OCI-M1 (cell line): ENCODE results near the gene ABCA2.

Experiments
- DNase-seq: peaks from one replicate; lab custom pipeline; 2025; lab: John Stamatoyannopoulos, UW

Gene ABCA2

DNA sequence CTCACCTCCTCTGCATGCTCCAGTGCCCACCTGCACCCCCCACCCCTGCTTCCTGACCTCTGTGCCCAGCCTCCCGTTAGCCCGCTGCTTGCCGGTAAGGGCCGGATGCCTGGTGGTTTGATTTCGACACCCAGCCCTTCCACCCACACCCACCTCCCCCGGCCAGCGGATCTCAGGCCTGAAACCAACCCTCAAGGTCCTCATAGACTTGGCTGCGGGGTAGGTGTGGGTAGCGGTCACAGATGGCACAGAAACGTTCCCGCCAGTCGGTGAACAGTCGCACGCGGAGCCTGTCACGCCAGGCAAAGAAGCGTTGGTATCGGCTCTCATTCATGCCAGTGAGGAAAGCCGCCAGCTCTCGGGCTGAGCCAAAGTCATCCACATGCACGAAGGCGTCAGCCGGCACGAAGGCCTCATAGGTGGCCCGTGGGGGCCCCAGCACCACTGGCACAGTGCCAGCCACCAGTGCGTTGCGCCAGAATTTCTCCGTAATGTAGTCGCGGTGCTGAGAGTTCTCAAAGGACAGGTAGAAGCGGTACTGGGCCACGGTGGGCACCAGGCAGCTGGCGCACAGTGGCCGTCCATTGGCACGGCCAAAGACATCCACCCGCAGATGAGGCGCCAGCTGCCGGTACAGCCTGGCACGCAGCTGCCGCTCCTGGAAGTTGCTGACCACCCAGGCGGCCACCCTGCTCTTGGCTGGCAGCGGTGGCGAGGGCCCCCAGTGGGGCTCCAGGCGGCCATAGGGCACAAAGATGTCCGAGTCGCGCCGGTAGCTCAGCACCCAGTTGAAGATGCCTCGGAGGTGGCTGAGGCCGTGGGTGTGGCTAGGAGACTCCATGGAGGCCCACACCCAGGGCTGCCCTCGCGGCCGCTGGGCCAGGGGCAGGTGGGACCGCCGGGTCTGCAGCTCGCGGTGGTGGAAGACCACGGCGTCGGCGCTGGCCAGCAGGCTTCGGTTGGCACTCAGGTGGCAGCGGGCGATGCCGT lies 2.8 kb upstream of the ABCA2 start:
- DNase-seq = peak; percentile 18

DNA sequence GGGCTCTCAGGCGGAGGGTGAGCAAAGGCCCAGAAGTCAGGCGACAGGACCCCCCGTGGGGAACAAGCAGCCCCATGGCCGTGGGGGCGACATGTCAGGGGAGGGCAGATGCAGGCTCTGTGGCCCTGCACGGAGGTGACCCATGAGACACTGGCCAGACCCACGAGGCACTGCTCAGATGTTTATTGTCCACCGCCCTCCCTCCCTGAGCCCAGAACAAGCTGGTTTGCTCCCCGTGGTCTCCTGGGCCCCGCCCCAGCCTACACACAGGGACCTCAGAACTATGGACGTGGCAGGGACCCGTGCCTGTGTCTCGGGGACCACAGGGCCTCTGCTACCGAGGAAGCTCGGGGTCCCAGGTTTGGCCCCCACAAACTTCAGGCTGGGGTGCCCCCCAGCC lies 2.0 kb upstream of the ABCA2 start:
- DNase-seq = no peak

DNA sequence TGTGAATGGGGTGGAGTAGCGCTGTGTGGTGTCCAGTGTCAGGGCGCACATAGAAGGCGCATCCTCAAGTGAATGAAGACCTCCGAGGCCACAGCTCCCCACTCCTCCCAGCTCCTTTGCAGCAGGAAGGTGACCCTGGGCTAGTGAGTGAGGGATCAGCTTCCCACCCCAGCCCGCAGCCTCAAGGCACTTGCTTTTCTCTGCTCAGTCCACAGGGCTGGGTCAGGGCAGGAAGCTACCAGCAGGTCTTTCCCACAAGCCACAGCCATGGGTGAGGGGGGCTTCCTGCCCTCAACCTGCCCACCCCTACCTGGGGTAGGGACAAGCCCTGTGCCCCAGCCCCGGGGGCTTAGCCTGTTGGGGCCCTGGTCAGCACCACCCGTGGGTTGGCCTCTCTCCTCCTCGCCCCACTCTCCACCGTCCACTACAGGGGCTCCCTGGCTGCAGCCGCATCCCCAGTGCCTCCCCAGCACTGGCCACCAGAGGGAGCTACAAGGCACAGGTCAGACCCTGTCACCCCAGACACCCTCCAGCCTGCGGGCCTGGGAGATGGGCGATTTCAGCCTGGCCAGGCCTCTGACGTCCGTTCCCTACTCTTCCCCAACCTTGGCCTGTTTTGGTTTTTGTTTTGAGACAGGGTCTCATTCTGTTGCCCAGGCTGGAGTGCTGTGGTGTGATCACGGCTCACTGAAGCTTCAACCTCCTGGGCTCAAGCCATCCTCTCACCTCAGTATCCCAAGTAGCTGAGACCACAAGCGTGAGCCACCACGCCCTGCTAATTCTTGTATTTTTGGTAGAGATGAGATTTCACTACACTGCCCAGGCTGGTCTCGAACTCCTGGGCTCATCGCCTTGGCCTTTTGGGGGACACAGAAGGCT lies 1.3 kb upstream of the ABCA2 start:
- peak; percentile 84 for DNase-seq

DNA sequence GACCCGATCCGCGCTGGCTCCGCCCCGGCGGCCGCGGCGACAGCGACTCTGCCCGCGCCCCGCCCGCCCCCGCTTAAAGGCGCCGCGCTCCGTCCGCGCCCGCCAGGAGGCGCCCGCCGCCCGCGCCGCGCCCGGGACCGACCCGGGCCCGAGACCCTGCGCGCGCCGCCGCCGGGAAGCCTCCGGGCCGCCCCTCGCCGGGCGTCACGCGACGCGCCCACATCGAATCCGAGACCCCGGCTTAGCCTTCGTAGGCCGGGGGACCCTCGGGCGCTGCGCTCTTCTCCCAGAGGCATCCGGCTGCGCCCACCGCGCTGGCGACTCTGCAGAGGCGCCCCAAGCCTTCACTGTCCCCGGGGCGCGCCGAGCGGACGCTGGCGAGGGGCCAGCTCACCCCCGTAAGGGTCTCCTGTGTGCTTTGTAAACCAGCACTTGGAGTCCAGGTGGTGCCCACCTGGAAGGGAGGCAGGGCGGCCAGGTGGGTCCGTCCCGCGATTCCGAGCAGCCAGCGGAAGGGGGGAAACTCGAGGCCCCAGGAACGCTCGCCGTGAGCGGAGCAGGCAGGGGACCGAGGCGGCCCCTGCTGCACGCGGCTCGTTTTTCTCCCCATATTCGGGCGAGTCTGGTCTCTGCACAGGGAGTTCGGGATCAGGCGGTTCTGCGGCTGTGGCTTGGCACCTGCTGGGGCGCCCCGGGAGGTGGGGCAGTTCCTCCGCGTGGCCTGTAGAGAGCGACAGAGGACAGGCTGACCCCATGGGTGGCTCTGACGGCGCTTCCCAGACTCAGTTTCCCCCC lies 423 bp upstream of the ABCA2 start:
- DNase-seq = peak; percentile 65

DNA sequence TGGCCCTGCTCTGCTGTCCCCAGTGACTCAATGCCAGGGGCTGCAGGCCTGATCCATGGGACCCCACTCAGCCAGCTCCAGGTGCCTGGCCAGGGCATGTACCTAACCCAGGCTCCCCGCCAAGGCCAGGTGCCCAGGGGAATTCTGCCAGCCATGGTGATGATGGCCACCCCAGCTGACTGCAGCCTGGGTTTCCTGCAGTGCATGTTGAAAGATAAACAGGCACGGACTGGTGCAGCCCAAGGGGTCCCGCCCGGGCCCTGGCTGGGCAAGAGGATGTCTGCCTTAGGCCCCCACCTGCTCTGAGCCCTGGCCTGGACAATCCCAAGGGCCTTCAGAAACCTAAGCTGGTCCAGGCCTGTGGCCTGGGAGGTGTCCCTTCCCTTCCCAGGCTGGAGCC lies 1.2 kb downstream of the ABCA2 start:
- DNase-seq = no peak

DNA sequence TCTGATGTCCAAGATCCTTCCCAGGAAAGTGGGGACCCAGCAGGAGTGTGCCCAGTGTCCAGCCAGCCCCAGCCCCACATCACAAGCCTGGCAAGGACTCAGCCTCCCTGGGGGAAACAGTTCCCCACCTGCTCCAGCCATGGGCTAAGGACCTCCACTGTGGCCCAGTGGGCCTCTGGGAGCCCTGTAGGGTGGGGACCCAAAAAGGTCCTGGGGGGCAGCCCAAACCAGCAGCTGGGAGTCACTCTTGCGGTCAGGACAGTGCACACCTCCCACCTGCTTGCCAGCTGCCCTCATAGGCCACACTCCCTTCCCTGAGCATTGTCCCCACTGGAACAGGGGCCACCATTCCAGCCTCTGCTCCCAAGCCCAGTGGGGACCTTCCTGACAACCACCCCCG lies 1.7 kb downstream of the ABCA2 start:
- DNase-seq = no peak

DNA sequence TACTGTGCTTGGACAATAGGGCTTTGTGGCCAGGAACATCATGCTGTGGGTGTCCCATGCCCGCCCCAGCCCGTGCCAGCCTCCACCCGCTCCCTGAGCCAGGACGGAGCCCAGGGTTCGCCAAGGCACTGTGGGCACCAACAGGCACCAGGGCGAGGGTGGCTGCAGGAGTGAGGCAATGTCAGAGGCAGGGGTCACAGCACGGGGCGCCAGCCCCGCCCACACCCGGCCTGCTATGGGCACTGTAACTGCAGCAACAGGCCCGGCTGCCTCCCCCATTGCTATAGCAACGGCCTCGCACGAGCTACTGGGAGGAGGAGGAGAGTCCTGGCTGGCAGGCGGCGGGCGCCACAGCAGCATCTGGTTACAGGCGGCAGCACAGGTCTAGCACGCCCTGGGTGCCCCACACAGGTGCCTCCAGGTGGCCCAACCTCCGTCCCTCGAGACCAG lies 2.5 kb downstream of the ABCA2 start:
- no peak for DNase-seq

DNA sequence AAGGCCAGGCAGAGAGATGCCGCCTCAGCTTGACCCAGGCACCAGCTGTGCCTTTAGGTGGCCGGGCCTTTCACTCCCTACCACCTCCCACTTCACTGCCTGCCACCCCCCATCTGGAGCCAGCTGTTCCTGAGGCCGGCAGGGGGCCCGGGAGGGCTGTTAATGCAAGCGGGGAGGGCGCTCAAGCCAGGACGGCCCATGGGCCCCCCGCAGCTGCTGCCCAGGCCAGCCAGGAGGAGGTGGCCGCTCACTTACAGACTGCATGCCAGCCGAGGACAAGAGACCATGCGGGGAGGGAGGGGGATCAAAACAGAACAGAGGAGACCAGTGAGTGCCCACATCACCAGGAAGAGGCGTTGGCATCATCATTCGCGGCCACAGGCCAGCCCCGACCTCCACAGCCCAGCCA lies 4.5 kb downstream of the ABCA2 start:
- no peak for DNase-seq

DNA sequence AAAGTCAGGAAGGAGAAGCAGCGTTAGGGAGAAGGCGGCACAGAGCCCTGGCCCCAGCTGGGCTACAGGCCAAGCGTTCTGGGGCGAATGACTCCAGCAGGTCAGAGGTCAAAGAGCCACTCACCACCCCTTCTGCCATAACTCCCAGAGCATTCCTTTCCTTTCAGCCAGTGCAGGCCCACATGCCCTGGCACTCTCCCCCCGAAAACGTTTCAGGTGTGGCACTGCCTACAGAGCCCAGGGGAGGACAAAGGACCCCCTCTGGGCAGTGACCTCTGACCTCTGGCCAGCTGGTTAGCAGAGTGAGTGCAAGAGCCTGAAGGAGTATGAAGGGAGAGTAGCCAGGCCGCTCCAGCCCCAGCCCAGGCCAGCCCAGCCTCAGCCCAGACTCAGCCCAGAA lies 4.9 kb downstream of the ABCA2 start:
- DNase-seq = no peak

DNA sequence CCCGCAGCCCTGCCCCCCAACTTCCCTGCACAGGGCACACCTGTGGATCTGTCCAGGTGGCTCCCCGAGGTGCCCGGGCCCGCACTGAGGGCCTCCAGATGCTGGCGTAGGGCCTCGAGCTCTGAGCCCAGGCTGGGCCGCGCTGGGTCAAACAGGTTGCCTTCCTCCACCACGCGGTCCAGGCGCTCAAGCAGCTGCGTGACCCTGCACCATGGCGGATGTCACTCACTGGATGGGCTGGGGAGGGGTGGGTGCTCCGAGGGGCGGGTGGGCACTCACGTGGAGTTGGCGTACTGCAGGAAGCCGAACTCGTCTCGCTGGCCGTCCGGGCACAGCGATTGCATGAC lies 5.4 kb downstream of the ABCA2 start:
- no peak for DNase-seq

DNA sequence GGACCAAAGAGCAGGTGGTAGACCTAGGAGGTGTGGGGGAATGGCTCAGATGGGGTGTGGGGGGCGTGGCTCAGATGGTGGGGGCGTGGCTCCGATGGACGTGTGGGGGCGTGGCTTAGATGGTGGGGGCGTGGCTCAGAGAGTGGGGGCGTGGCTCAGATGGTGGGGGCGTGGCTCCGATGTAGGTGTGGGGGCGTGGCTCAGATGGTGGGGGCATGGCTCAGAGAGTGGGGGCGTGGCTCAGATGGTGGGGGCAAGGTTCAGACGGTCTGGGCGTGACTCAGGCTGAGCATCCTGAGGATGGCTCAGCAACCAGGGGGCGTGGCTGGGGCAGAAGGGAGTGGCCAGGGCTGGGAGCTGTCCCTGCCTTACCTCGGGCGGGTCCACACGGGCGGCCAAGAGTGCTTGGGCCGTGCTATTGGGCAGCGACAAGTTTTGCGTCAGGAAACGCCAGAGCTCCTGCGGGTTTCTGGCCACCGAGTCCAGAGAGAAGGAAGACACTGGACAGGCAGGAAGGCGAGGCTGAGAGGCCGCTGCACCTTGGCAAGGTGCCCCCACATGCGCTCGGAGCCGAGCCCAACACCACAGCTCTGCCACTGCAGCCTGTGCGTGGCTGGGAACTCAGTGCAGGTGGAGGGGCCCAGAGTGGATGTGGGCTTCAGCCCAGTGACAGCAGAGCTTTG lies 5.9 kb downstream of the ABCA2 start:
- peak; percentile 82 for DNase-seq

DNA sequence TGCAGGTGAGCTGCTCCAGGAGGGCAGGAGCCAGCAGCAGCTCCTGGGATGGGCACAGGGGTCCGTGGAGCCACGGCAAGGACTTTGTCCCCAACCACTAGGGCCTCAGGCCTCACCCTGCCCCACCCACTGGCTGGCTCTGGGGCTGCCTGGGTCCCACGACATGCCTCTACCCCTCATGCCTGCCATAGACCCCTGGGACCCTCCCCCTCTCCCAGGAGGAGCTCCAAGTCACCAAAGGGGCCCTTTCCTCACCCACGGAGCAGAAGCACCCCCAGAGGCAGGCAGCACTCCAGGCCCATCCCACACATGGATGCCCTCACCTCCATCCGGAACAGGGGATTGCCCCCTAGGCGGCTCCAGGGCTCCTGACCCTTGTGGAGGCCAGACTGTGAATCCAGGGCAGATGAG lies 6.5 kb downstream of the ABCA2 start:
- no peak for DNase-seq

DNA sequence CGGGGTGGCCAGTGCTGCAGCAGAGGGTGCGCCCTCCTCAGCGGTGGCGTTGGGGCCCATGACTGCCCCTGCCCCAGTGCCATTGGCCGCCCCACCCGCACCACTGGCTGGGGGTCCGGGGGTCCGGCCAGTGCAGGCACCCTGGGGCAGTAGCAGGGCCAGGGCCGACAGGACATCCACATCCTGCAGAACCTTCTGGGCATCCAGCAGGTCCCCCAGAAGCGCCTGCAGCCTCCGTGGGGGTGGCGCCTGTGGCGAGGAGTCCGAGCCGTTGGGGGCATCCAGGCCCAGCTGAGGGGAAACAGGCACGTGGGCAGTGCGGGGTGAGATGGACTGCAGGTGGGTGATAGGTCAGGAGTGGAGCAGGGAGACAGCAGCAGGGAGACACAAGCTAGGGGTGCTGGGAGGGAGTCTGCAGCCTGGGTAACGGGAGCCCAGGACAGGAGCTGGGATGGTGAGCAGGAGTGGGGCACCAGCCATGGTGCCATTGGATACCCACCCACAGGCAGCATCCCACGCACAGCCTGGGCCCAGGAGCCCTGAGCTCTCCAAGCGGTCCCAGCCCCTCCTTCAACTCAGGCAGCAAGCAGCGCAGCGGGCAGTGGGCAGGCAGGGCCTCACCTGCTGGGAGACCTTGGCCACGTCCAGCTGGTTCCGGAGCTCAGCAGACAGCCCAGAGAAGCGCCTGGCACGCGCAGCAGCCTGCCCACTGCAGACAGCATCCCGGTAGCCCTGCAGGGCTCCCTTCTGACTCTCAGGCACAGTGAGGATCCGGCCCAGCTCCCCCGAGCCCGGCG lies 7.1 kb downstream of the ABCA2 start:
- no peak for DNase-seq

DNA sequence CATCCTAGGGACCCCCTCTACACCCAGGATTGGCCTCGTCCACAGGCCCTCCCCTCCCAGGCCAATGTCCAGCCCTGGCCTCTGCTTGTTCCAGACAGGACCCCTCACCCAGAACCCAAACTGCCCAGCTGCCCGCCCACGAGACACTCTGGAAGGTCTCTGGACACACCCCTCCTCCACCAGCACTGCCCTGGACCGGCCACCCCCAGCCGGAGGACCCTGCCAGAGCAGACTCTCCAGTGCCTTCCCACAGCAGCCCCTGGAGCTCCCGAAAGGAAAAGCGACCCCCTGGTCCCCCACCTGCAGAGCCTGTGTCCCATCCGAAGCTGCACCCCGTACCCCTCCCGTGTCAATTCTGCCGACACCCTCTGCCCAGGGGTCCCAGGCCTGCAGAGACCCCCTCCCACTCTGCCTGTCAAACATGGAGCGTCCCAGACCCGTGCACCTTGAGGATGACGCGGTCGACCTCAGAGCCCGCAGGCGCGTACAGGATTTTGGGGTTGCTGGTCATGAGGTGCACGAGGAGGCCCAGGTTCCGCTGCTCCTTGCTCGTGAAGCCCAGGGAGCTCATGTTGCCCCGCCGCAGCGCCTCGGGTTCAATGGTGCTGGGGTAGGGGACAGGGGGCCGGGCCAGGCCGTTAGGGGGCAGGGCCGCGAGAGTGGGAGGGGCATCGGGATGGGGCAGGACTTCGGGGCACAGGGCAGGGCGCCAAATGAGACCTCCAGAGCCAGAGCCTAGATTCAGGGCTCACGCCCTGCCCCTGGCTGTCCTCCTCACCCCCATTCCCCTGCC lies 8.0 kb downstream of the ABCA2 start:
- no peak for DNase-seq

DNA sequence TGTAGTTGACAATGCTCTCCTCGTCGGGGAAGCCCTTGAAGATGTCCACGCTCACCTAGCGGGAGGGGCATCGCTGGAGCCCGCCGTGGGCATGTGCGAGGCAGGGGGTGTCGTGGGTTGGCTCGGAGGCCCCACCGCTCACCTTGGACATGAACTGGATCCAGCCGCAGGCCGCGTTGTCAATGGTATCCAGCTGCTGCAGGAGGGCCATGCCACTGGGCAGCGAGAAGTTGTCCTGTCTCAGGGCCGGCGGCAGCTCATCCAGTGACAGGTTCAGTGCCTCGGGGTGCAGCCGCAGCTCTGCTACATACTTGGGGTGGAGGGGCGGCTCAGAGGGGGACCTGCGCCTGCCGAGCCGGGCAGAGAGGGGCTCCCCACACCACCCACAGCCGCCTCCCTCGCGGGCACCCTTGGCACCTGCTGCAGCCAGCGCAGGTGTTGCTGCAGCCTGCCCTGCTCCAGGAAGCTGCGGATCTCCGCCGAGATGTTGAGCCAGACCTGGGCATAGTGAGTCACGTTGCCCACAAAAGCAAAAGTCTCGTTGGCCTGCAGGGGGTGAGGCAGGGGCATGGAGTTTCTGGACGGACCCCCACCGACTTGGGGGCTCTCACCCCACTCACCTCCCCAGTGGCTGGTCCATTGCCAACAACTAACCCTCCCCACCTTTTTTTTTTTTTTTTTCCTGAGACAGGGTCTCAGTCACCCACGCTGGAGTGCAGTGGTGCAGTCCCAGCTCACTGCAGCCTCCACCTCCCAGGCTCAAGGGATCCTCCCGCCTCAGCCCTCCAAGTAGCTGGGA lies 9.1 kb downstream of the ABCA2 start:
- DNase-seq = no peak

DNA sequence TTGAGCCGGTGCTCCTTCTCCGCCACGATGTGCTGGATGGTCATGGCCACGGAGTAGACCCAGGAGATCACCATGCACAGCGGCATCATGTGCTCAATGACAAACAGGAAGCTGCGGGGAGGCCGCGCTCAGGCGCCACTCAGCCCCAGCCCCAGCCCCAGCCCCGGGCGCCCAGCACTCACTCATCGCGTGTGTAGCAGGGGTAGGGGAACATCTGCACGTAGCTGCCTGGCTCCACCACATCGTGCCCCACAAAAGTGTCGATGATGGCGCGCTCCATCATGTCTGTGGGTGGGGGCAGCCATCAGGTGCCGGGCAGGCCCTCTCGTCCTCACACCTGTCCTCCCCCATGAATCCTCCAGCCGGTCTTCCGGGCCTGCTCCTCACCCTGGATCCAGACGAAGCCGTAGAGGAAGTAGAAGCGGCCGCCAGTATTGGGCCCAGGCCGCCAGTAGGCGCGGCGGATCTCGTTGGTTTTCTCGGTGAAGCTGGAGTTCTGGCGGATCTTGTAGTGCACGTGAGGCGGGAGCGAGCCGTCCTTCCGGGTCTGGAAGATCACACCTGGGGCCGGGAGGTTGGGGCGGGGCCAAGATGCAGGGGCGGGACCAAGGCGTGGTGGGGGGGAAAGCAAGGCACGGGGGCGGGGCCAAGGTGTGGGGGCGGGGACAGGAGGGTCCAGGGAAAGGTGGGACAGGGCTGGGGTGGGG lies 10.1 kb downstream of the ABCA2 start:
- DNase-seq = no peak

DNA sequence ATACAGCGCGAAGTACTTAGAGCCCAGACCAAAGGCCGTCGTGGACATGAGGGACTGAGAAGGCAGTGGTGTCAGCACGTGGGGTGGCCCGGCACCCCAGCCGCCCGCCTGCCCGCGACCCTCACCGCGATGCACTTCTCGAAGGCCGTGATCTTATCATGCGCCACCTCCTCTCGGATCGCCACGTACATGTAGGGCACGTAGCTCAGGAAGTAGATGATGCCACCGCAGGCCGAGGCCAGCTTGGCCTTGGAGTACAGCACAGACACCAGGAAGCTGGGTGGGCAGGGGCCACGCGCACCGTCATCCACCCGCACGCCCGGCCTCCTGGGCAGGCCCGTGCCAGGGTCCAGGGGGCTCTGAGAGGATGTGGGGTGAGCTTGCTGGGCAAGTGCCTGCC lies 11.0 kb downstream of the ABCA2 start:
- no peak for DNase-seq

DNA sequence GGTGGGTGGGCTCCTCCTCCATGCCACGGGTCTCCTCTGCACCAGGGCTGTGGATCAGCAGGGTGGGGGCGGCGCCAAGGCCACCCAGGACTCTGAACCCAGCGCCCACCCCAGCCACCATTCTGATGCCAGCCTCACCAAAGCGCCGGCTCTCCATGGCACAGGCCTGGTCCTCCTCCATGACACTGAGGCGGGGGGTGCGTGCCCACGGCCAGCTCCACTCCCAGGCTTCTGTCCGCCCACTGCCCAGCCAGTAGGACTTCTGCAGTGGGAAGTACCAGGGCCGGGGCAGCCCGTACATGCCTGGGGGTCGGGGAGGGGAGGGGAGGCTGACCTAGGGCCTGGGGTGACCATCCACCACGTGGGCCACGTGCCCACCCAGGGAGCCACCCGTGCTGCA lies 11.6 kb downstream of the ABCA2 start:
- no peak for DNase-seq
